ENCODE results near the gene LTB4R. TPM values are rescaled to one million over a fixed set of nuclear protein-coding genes. Genes with fewer than 3 reads are reported as not detected.

Gene LTB4R
- total RNA-seq, 4 donors from 2014 or later, result 83.1 to 137 (median 117) TPM

DNA sequence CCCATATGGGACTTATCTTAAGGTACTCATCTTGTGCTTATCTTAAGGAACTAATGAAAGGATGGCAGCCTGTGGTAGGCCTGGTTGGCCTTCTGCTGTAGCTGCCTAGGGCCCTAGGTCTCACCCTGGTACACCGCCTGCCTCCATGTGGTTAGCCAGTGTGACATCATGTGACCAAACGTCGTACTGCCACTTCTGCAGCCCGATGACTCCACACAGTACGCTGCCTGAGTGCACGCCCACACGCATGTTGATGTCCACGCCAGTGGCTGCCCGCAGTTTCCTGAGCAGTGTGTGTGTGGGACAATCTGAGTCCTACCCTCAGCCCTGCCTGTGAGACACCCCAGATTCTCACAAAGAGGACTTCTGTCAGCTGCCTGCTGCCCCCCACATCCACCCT lies 18.4 kb downstream of the LTB4R start:
- Histone ChIP-seq H3K4me1 (peaks cover 43% of the 10 kb centered on the region), H3K4me3 (no peak overlapping the region), H3K9me3 (no peaks in the 10 kb centered on the region), H3K27me3 (peaks cover 6% of the 10 kb centered on the region), H3K36me3 (no peaks in the 10 kb centered on the region), H3K27ac (no peak overlapping the region)
- WGBS, result 70% methylated on average over 2 of the region's 9 CpGs
- no peak for DNase-seq (ENCODE audit: low spot score in 2 of 2)
- TF ChIP-seq EP300 (IDR thresholded peaks at IDR 0.05) (no peak), POLR2AphosphoS5 (IDR thresholded peaks at IDR 0.05) (no peak), POLR2A (IDR thresholded peaks at IDR 0.05) (no peak)
- TF ChIP-seq, protein P1, sequence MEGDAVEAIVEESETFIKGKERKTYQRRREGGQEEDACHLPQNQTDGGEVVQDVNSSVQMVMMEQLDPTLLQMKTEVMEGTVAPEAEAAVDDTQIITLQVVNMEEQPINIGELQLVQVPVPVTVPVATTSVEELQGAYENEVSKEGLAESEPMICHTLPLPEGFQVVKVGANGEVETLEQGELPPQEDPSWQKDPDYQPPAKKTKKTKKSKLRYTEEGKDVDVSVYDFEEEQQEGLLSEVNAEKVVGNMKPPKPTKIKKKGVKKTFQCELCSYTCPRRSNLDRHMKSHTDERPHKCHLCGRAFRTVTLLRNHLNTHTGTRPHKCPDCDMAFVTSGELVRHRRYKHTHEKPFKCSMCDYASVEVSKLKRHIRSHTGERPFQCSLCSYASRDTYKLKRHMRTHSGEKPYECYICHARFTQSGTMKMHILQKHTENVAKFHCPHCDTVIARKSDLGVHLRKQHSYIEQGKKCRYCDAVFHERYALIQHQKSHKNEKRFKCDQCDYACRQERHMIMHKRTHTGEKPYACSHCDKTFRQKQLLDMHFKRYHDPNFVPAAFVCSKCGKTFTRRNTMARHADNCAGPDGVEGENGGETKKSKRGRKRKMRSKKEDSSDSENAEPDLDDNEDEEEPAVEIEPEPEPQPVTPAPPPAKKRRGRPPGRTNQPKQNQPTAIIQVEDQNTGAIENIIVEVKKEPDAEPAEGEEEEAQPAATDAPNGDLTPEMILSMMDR (IDR thresholded peaks at IDR 0.05), result no peak

DNA sequence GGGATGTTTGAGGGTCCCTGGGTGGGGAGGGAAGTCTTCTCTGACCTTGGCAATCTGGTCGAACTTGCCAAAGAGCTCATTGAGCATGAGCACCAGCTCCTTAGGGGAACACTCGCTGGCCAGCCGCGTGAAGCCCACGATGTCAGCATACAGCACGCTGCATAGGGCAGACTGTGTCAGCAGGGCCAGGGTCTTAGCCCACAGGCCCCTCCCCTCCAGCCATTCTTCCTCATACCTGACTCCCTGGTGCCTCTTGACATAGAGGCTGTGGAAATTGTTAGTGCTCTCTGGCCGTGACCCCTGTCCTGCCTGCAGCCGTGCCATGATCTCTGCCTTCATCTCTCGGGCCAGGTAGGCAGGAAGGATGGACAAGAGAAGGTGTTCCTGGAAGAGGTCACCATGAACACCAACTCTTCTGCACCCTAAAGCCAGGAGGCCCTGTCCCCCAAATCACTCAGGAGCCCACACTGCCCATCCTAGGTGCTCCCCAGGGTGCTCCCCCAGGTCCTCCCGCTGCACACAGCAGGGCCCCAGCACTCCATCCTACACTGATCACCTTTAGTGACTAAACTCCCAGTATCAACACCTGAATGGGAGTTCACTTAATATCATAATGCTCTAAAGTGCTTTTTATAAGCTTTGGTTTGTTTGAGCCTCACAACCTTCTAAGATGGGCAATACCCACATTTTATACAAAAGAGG lies 19.8 kb downstream of the LTB4R start:
- Histone ChIP-seq H3K27ac (no peak overlapping the region), H3K36me3 (peaks cover 2% of the 10 kb centered on the region), H3K9me3 (no peaks in the 10 kb centered on the region), H3K4me1 (peaks cover 51% of the 10 kb centered on the region), H3K27me3 (peaks cover 9% of the 10 kb centered on the region), H3K4me3 (no peak overlapping the region)
- DNase-seq (ENCODE audit: low spot score in 2 of 2), result no peak
- WGBS, result 93% methylated on average over 10 of the region's 10 CpGs
- TF ChIP-seq POLR2AphosphoS5 (IDR thresholded peaks at IDR 0.05) (no peak), POLR2A (IDR thresholded peaks at IDR 0.05) (no peak), EP300 (IDR thresholded peaks at IDR 0.05) (no peak)
- TF ChIP-seq, protein P1 (IDR thresholded peaks at IDR 0.05), result no peak

DNA sequence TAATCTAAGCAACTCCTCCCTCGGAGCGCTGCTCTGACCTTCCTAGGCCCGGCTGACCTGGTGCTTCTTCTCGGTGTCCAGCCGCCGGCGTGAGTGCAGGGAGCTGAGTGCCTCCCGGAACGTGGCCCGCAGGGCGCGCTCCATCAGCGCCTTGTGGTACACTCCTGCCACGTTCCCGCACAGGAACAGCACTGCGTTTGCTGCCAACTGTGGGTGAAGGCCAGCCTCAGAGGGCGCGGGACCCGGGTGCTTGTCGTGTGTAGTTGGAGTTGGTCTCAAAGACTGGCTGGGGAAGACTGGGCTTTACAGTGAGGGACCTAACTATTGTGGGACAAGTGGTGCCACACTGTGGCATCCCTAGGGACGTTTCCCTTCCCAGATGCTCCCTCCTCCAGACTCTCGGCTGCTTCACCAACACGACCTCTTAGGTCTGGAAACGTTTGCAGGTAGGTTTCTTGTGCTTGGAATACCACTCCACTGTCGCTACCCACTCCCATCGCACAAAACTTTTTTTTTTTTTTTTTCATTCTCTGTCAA lies 20.5 kb downstream of the LTB4R start:
- H3K27ac ChIP-seq, result no peak overlapping the region
- peaks cover 55% of the 10 kb centered on the region for H3K4me1 ChIP-seq
- H3K4me3 ChIP-seq, result no peak overlapping the region

DNA sequence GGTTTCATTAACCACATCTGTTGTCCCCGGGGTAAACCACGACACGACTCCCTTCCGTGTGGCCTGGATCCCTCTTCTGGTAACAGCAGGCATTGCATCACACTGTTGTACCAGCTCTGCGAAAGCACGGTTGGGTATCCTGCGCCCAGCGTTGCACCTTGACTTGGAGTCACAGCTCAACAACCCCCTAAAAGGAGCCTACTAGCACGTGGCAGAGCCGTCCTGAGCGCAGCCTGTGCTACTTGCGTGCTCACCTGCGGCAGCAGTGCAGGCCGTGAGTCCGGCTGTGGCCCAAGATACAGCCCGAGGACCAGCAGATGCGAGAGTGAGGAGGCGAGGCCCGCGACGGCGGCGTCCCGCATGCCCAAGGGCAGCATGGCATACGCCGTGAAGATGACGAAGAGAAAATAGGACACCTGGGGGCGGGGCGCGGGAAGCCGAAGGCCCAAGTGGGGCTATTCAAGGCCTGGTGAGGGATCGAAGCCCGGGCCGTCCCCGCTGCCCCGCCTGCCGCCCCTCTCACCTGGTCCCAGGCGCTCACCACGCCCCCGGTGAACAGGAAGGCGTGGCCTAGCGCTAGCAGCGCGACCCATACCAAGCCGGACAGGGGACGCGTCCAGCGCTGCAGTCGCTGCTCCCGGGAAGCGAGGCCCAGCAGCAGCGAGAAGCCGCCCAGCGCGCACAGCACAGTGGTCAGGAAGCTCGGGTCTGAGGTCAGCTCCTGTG lies 21.1 kb downstream of the LTB4R start:
- Histone ChIP-seq H3K27me3 (peaks cover 9% of the 10 kb centered on the region), H3K4me1 (peaks cover 55% of the 10 kb centered on the region), H3K36me3 (peaks cover 14% of the 10 kb centered on the region), H3K27ac (no peak overlapping the region), H3K9me3 (no peaks in the 10 kb centered on the region), H3K4me3 (peak overlapping the region; percentile 28)
- 5% methylated on average over 31 of the region's 56 CpGs for WGBS
- DNase-seq (ENCODE audit: low spot score in 2 of 2), result peak in 1 of 2 donors; percentile 89
- no peak for TF ChIP-seq POLR2A (IDR thresholded peaks at IDR 0.05)
- TF ChIP-seq, protein P1 (IDR thresholded peaks at IDR 0.05), result peak; percentile 73 to 77

More for the DNA sequence above, 20.5 kb downstream of the LTB4R start:
- no peaks in the 10 kb centered on the region for H3K9me3 ChIP-seq
- DNase-seq (ENCODE audit: low spot score in 2 of 2), result no peak
- peaks cover 9% of the 10 kb centered on the region for H3K27me3 ChIP-seq
- no peak for TF ChIP-seq EP300 (IDR thresholded peaks at IDR 0.05)
- TF ChIP-seq, protein P1 (IDR thresholded peaks at IDR 0.05), result no peak
- no peak for TF ChIP-seq POLR2A (IDR thresholded peaks at IDR 0.05)
- TF ChIP-seq POLR2AphosphoS5 (IDR thresholded peaks at IDR 0.05), result no peak
- H3K36me3 ChIP-seq, result peaks cover 8% of the 10 kb centered on the region
- WGBS, result 48% methylated on average over 26 of the region's 26 CpGs
